K562 (cell line): ENCODE measurements around the gene HMGXB3. TPM values are rescaled to one million over a fixed set of nuclear protein-coding genes. Genes with fewer than 3 reads are reported as not detected.

Source experiments
- BMI1 ChIP-seq: fragments of 150-350 bp; IDR thresholded peaks from 2 replicates; pipeline ENCODE4 v1.6.1; 2014; ENCODE audit warnings: low read length
- EGR1 ChIP-seq: fragments of 450-650 bp; conservative IDR thresholded peaks from 2 replicates; pipeline ENCODE4 v1.6.1; 2017; ENCODE audit warnings: mild to moderate bottlenecking
- FOXP1 ChIP-seq: sonication (generic); formaldehyde crosslinking; IDR thresholded peaks from 2 replicates; pipeline ENCODE4 v1.8.0; 2022; ENCODE audit warnings: mild to moderate bottlenecking, missing genetic modification reagents
- KAT8 ChIP-seq: fragments of 450-650 bp; IDR thresholded peaks from 2 replicates; pipeline ENCODE4 v1.6.1; 2016; ENCODE audit warnings: low read depth, mild to moderate bottlenecking
- MTA2 ChIP-seq: fragments of 450-650 bp; IDR thresholded peaks from 2 replicates; pipeline ENCODE4 v1.6.1; 2016; ENCODE audit warnings: low read depth
- NR2C2 ChIP-seq, 2 experiments: fragments of 200-800 bp in 1 of 2; sonication (Bioruptor generic) in 1 of 2; sonication (generic) in 1 of 2; formaldehyde crosslinking in 1 of 2; IDR thresholded peaks; 2 replicates each; pipeline versions ENCODE4 v1.6.1 to v1.8.0; 2016 to 2022; ENCODE audit warnings: mild to moderate bottlenecking in 1 of 2, missing compliant biosample characterization in 1 of 2, missing genetic modification characterization in 1 of 2, missing genetic modification reagents in 1 of 2
- POLR2G ChIP-seq: fragments of 200-400 bp; formaldehyde crosslinking; IDR thresholded peaks from 2 replicates; pipeline ENCODE4 v1.6.1; 2017; ENCODE audit warnings: low read depth, mild to moderate bottlenecking, antibody characterized with exemption, low read length, moderate library complexity
- RAD51 ChIP-seq: fragments of 450-650 bp; IDR thresholded peaks from 2 replicates; pipeline ENCODE4 v1.7.1; 2016; ENCODE audit warnings: low read depth, mild to moderate bottlenecking, borderline replicate concordance
- TBP ChIP-seq: optimal IDR thresholded peaks from 2 replicates; pipeline ENCODE3; 2011; ENCODE audit warnings: low read depth, low read length, improper control_type of control experiment
- ZNF165 ChIP-seq: fragments of 250-450 bp; sonication (Bioruptor Pico); IDR thresholded peaks from 2 replicates; pipeline ENCODE4 v1.4.0; 2020; ENCODE audit warnings: borderline replicate concordance
- ZNF445 ChIP-seq: fragments of 250-450 bp; sonication (Bioruptor Pico); IDR thresholded peaks from 2 replicates; pipeline ENCODE4 v1.4.0; 2020; ENCODE audit warnings: low read depth, mild to moderate bottlenecking, moderate library complexity
- ZNF780A ChIP-seq: fragments of 250-450 bp; sonication (Bioruptor Pico); IDR thresholded peaks from 2 replicates; pipeline ENCODE4 v1.5.0; 2021; ENCODE audit warnings: mild to moderate bottlenecking
- polyA plus RNA-seq, 8 experiments: library from polyadenylated mRNA; depleted of rRNA in 4 of 8; stranded (reverse) in 5 of 8; unstranded in 3 of 8; fragments of >200 nt; fragmentation: Nextera tagmentation in 2 of 8; fragmentation: Illumina TruSeq in 1 of 8; extraction: Ambion mirVana in 2 of 8; extraction: Trizol in 1 of 8; gene quantifications; 2 replicates each; pipeline versions ENCODE4 v1.2.1 to v1.2.3, GENCODE V29; 2011 to 2014; ENCODE audit warnings: inconsistent platforms in 1 of 8, missing spikeins in 1 of 8
- total RNA-seq, 7 experiments: library from RNA; depleted of rRNA in 6 of 7; stranded (reverse); fragments of >200 nt in 6 of 7; fragmentation: Illumina TruSeq in 2 of 7; extraction: Trizol in 2 of 7; gene quantifications; 2 replicates each; pipeline versions ENCODE4 v1.2.1 to v1.2.3, GENCODE V29; 2011 to 2021; ENCODE audit warnings: low replicate concordance in 1 of 7
- TF ChIP-seq, protein P1 (sequence below): fragments of 250-450 bp; sonication (Bioruptor Pico); IDR thresholded peaks from 2 replicates; pipeline ENCODE4 v1.4.0; 2020
- TF ChIP-seq, protein P2 (sequence below): IDR thresholded peaks from 3 replicates; pipeline ENCODE4 v1.6.1; 2011; ENCODE audit warnings: borderline replicate concordance, mild to moderate bottlenecking; ENCODE audit not compliant: insufficient read length, insufficient read depth
- TF ChIP-seq, protein P3 (sequence below): sonication (generic); formaldehyde crosslinking; IDR thresholded peaks from 2 replicates; pipeline ENCODE4 v1.8.0; 2022; ENCODE audit warnings: missing genetic modification reagents, mild to moderate bottlenecking, borderline replicate concordance

The HMGXB3 gene
- total and polyA plus RNA-seq, 9 of the 15 experiments (the other 6 are each of a cell fraction or from before 2014, with no cell fraction given): 1.8 to 44.1 (median 32.2) TPM

GRCh38 chr5:150009671-150010387, 9.3 kb downstream of the HMGXB3 start (continued):
- TF ChIP-seq, protein P1, sequence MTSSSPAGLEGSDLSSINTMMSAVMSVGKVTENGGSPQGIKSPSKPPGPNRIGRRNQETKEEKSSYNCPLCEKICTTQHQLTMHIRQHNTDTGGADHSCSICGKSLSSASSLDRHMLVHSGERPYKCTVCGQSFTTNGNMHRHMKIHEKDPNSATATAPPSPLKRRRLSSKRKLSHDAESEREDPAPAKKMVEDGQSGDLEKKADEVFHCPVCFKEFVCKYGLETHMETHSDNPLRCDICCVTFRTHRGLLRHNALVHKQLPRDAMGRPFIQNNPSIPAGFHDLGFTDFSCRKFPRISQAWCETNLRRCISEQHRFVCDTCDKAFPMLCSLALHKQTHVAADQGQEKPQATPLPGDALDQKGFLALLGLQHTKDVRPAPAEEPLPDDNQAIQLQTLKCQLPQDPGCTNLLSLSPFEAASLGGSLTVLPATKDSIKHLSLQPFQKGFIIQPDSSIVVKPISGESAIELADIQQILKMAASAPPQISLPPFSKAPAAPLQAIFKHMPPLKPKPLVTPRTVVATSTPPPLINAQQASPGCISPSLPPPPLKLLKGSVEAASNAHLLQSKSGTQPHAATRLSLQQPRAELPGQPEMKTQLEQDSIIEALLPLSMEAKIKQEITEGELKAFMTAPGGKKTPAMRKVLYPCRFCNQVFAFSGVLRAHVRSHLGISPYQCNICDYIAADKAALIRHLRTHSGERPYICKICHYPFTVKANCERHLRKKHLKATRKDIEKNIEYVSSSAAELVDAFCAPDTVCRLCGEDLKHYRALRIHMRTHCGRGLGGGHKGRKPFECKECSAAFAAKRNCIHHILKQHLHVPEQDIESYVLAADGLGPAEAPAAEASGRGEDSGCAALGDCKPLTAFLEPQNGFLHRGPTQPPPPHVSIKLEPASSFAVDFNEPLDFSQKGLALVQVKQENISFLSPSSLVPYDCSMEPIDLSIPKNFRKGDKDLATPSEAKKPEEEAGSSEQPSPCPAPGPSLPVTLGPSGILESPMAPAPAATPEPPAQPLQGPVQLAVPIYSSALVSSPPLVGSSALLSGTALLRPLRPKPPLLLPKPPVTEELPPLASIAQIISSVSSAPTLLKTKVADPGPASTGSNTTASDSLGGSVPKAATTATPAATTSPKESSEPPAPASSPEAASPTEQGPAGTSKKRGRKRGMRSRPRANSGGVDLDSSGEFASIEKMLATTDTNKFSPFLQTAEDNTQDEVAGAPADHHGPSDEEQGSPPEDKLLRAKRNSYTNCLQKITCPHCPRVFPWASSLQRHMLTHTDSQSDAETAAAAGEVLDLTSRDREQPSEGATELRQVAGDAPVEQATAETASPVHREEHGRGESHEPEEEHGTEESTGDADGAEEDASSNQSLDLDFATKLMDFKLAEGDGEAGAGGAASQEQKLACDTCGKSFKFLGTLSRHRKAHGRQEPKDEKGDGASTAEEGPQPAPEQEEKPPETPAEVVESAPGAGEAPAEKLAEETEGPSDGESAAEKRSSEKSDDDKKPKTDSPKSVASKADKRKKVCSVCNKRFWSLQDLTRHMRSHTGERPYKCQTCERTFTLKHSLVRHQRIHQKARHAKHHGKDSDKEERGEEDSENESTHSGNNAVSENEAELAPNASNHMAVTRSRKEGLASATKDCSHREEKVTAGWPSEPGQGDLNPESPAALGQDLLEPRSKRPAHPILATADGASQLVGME (CRISPR knock-in tag): peak; percentile 24; the same call in 1 of the 2 replicates
- TF ChIP-seq POLR2G: no peak
- no peak for TF ChIP-seq KAT8
- no peak for TF ChIP-seq FOXP1 (CRISPR knock-in tag)
- TF ChIP-seq RAD51: no peak
- TF ChIP-seq EGR1: peak; percentile 62
- no peak for TF ChIP-seq MTA2
- TF ChIP-seq NR2C2 (CRISPR knock-in tag; IDR thresholded peaks at IDR 0.05): no peak
- TF ChIP-seq NR2C2 (tag; IDR thresholded peaks at IDR 0.05): peak; percentile 22; the same call in 1 of the 2 replicates
- no peak for TF ChIP-seq ZNF165
- TF ChIP-seq ZNF445 (CRISPR knock-in tag): no peak
- TF ChIP-seq, protein P2, sequence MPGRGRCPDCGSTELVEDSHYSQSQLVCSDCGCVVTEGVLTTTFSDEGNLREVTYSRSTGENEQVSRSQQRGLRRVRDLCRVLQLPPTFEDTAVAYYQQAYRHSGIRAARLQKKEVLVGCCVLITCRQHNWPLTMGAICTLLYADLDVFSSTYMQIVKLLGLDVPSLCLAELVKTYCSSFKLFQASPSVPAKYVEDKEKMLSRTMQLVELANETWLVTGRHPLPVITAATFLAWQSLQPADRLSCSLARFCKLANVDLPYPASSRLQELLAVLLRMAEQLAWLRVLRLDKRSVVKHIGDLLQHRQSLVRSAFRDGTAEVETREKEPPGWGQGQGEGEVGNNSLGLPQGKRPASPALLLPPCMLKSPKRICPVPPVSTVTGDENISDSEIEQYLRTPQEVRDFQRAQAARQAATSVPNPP: no peak
- no peak for TF ChIP-seq TBP
- no peak for TF ChIP-seq ZNF780A (CRISPR knock-in tag)
- TF ChIP-seq, protein P3, sequence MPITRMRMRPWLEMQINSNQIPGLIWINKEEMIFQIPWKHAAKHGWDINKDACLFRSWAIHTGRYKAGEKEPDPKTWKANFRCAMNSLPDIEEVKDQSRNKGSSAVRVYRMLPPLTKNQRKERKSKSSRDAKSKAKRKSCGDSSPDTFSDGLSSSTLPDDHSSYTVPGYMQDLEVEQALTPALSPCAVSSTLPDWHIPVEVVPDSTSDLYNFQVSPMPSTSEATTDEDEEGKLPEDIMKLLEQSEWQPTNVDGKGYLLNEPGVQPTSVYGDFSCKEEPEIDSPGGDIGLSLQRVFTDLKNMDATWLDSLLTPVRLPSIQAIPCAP (CRISPR knock-in tag): no peak
- no peak for TF ChIP-seq BMI1
- TF ChIP-seq, all 486 proteins: peak for 19
